HG03460 (cell line): ENCODE measurements around the gene PACSIN2.

Experiments used
- ATAC-seq: cut with Tn5 transposase; IDR thresholded peaks from one replicate; pipeline ENCODE4 v1.9.1; 2021; ENCODE audit not compliant: unreplicated experiment

Gene PACSIN2

GRCh38 chr22:42907404-42908373, 107.3 kb downstream of the PACSIN2 start:
- no peak for ATAC-seq

GRCh38 chr22:42906605-42907348, 108.2 kb downstream of the PACSIN2 start:
- ATAC-seq, result no peak

- ATAC-seq, result no peak
These were observed 109.2 kb downstream of the PACSIN2 start for GRCh38 chr22:42905702-42906183.

- no peak for ATAC-seq
These were observed 109.7 kb downstream of the PACSIN2 start for GRCh38 chr22:42905217-42905616.

- no peak for ATAC-seq
These were observed 110.9 kb downstream of the PACSIN2 start for GRCh38 chr22:42904050-42904449.

GRCh38 chr22:42902875-42903510, 112.0 kb downstream of the PACSIN2 start:
- ATAC-seq, result no peak

GRCh38 chr22:42901790-42902508, 113.0 kb downstream of the PACSIN2 start:
- no peak for ATAC-seq

- ATAC-seq, result no peak
These were observed 117.0 kb downstream of the PACSIN2 start for GRCh38 chr22:42897960-42898359.

GRCh38 chr22:42895541-42895981, 119.4 kb downstream of the PACSIN2 start:
- no peak for ATAC-seq

- no peak for ATAC-seq
These were observed 119.9 kb downstream of the PACSIN2 start for GRCh38 chr22:42895087-42895486.

GRCh38 chr22:42893371-42894150, 121.4 kb downstream of the PACSIN2 start:
- ATAC-seq, result no peak

GRCh38 chr22:42892571-42893316, 122.2 kb downstream of the PACSIN2 start:
- no peak for ATAC-seq

GRCh38 chr22:42892156-42892555, 122.8 kb downstream of the PACSIN2 start:
- no peak for ATAC-seq

GRCh38 chr22:42891696-42892095, 123.3 kb downstream of the PACSIN2 start:
- no peak for ATAC-seq

- ATAC-seq, result no peak
These were observed 123.9 kb downstream of the PACSIN2 start for GRCh38 chr22:42891008-42891407.

- no peak for ATAC-seq
These were observed 125.6 kb downstream of the PACSIN2 start for GRCh38 chr22:42889304-42889703.

GRCh38 chr22:42887523-42888507, 127.1 kb downstream of the PACSIN2 start:
- ATAC-seq, result no peak

GRCh38 chr22:42887120-42887519, 127.8 kb downstream of the PACSIN2 start:
- ATAC-seq, result no peak
